IMR-90 (cell line): Measurements from ENCODE around the gene MALRD1.

Source experiments
- FOS ChIP-seq: fragments of 150-350 bp; IDR thresholded peaks from 2 replicates; pipeline ENCODE4 v1.6.1; 2016; ENCODE audit warnings: low read depth, low read length
- POLR2A ChIP-seq: IDR thresholded peaks from 2 replicates; pipeline ENCODE4 v1.6.1; 2012; ENCODE audit warnings: mild to moderate bottlenecking, low read depth, low read length
- RFX5 ChIP-seq: IDR thresholded peaks from 2 replicates; pipeline ENCODE4 v1.8.0; 2012; ENCODE audit warnings: low read depth, mild to moderate bottlenecking, low read length, moderate library complexity
- SMC3 ChIP-seq: fragments of 150-350 bp; IDR thresholded peaks from 2 replicates; pipeline ENCODE4 v1.6.1; 2016; ENCODE audit warnings: low read depth, mild to moderate bottlenecking, antibody characterized with exemption, low read length, moderate library complexity
- TF ChIP-seq, protein P1 (sequence below): conservative IDR thresholded peaks from 2 replicates; pipeline ENCODE4 v1.5.1; 2012; ENCODE audit warnings: mild to moderate bottlenecking, low read depth, low read length, improper control_type of control experiment

- TF ChIP-seq, protein P1, sequence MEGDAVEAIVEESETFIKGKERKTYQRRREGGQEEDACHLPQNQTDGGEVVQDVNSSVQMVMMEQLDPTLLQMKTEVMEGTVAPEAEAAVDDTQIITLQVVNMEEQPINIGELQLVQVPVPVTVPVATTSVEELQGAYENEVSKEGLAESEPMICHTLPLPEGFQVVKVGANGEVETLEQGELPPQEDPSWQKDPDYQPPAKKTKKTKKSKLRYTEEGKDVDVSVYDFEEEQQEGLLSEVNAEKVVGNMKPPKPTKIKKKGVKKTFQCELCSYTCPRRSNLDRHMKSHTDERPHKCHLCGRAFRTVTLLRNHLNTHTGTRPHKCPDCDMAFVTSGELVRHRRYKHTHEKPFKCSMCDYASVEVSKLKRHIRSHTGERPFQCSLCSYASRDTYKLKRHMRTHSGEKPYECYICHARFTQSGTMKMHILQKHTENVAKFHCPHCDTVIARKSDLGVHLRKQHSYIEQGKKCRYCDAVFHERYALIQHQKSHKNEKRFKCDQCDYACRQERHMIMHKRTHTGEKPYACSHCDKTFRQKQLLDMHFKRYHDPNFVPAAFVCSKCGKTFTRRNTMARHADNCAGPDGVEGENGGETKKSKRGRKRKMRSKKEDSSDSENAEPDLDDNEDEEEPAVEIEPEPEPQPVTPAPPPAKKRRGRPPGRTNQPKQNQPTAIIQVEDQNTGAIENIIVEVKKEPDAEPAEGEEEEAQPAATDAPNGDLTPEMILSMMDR: no peak
- TF ChIP-seq FOS: no peak
- TF ChIP-seq POLR2A: no peak
- no peak for TF ChIP-seq SMC3
- no peak for TF ChIP-seq RFX5
These were observed 48.5 kb downstream of the MALRD1 start for GRCh38 chr10:19097151-19097550.
